Measurements from ENCODE around the gene ZNF283. TPM values are rescaled to one million over a fixed set of nuclear protein-coding genes. Genes with fewer than 3 reads are reported as not detected.
A peak's percentile ranks its signal among the peaks of the same experiment; 100 is the strongest.

The ZNF283 gene
- polyA plus RNA-seq (ENCODE audit: insufficient read length in 4 of 4), result 10 to 100 TPM in 3 of 4 donors, 1 to 10 TPM in 1; 9.7 to 16.1 (median 15.0) TPM

- DNase-seq (ENCODE audit: low read depth in 4 of 4, low spot score in 3 of 4), result peak; percentile 81 to 87 (median 82)
Observed at GRCh38 chr19:43826787-43827754, at the start of gene ZNF283. Gene ZNF283 (plus strand): TSS chr19:43827321. CDS start chr19:43833505, 6,184 bp downstream.

GRCh38 chr19:43778651-43779050 is 48.5 kb upstream of the ZNF283 start:
- DNase-seq (ENCODE audit: low read depth in 4 of 4, low spot score in 3 of 4), result no peak

DNA sequence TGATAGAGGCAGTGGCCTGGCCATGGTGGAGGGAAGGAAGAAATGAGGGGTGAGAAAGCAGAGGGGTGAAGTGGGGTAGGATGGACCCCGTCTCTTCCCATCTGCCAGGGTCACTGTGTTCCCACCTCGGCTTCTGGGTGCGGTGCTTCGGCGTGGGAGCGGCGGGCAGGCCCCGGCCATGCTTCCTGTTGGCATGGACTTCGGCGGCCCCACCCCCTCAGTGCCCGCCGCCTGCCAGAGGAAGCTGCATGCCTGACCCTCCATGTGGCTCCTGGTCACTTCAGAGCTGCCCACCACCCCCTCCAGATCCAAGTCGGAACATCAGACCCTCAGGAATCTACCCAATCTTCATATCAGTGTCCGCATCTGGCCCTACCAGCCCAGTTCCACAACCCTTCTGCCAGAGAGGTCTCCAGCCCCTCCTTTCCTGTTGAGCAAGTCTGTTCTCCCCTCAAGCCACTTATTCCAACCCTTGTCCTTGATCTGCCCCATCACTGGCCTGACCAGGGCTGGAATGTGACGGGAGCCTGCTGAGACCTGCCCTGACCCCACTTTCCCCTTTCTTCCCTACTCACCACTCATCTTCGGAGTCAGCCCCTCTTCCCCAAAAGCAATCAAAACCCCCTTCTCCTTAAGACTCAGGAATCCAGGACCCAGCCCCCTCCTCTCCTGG is 47.8 kb upstream of the ZNF283 start:
- no peak for DNase-seq (ENCODE audit: low read depth in 4 of 4, low spot score in 3 of 4)

DNA sequence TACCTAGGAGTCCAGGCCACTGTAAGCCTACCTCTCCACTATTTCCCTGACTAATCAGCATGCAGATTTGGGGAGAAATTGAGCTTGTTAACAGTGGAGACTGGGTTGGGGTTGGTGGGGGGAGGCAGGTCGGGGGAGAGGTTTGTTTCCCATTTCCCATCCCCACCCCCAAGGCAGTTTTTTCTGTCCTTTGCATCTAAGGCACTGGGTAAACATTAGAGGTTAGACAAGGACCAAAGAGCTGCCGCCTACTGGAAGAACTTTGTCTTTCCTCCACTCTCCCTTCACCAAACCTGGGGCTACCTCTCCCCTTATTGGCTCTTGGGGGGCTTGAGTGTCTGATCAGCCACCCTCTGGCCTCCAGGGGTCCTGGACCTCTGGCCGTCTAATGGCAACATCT is 47.3 kb upstream of the ZNF283 start:
- DNase-seq (ENCODE audit: low read depth in 4 of 4, low spot score in 3 of 4), result no peak

DNA sequence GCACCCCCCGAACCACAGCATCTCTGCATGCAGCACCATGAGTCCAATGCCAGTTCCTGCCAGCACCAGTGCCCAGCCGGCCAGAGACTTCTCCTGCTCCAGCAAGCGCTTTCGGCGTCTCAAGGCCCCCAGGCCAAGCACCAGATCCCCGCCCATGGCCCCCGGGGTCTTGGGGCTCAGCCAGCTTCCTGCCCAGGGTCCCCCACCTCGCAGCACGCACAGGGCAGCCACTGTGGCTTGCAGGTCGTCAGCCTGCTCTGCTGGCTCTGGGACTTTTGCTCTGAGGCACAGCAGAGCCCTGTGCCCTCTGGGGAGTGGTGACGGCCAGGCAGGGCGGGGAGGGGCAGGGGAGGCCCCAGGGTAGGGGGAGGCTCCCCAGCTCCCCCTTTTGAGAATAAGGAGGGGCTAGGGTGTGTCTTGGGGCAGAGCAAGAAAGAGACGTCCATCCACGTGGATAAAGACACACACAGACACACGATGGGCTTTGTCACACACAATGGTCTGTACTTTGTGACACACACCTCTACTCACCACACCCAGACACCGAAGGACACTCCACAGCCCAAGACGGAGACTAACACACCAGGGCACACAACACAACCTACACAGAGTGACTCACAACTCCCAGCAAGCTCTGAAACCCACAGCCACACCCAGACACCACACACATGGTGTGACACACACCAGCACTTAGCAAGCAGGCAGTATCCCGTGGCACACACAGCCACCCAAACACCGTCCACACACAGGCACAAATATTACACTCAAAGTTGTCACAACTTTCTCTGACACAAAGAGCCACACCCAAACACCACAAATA is 46.2 kb upstream of the ZNF283 start, which contains the start of gene KCNN4:
Gene KCNN4, minus strand, starts transcription at position 268 of the 820 bp plus-strand sequence. Its CDS starts 112 bp downstream, at position 156.
- DNase-seq (ENCODE audit: low read depth in 4 of 4, low spot score in 3 of 4), result no peak

- no peak for DNase-seq (ENCODE audit: low read depth in 4 of 4, low spot score in 3 of 4)
Observed at GRCh38 chr19:43781630-43782310, 45.4 kb upstream of the ZNF283 start.

- DNase-seq (ENCODE audit: low read depth in 4 of 4, low spot score in 3 of 4), result no peak
Observed at GRCh38 chr19:43782311-43782660, 44.8 kb upstream of the ZNF283 start.

- DNase-seq (ENCODE audit: low read depth in 4 of 4, low spot score in 3 of 4), result no peak
Observed at GRCh38 chr19:43782689-43783231, 44.4 kb upstream of the ZNF283 start.

GRCh38 chr19:43783636-43784035 is 43.5 kb upstream of the ZNF283 start:
- DNase-seq (ENCODE audit: low read depth in 4 of 4, low spot score in 3 of 4), result no peak

DNA sequence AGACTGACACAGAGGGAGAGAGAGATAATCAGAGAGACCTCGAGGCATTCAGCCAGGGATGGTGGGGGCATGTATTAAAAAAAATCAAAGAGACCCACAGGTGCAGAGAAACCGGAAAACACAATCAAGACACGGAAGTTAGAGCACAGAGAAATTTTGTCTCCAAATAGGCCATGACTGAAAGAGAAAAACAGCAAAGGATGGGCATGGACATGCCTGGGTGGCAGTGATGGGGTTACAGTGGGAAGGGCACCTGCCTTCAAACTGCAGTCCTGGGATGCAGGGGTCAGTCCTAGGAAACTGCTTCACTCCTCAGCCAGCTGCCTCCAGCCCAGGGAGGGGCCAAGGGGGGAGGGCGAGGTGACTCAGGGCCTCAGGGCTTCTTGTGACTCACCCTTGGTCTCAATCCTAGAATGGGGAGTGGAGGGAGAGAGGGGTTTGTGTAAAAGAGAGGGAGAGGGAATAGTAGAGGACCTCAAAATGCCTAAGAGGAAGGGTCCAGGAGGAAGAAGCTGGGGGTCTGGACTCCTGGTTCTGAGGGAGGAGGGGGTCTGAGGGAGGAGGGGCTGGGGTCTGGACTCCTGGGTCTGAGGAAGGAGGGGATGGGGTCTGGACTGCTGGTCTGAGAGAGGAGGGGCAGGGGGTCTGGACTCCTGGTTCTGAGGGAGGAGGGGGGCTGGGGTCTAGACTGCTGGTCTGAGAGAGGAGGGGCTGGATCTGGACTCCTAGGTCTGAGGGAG is 42.7 kb upstream of the ZNF283 start:
- DNase-seq (ENCODE audit: low read depth in 4 of 4, low spot score in 3 of 4), result no peak

GRCh38 chr19:43784981-43785808 is 41.9 kb upstream of the ZNF283 start:
- peak in 1 of 4 donors; percentile 20 for DNase-seq (ENCODE audit: low read depth in 4 of 4, low spot score in 3 of 4)

- no peak for DNase-seq (ENCODE audit: low read depth in 4 of 4, low spot score in 3 of 4)
Observed at GRCh38 chr19:43786665-43787064, 40.5 kb upstream of the ZNF283 start.

- DNase-seq (ENCODE audit: low read depth in 4 of 4, low spot score in 3 of 4), result no peak
Observed at GRCh38 chr19:43789029-43789428, 38.1 kb upstream of the ZNF283 start.

GRCh38 chr19:43790587-43790986 is 36.5 kb upstream of the ZNF283 start:
- no peak for DNase-seq (ENCODE audit: low read depth in 4 of 4, low spot score in 3 of 4)

DNA sequence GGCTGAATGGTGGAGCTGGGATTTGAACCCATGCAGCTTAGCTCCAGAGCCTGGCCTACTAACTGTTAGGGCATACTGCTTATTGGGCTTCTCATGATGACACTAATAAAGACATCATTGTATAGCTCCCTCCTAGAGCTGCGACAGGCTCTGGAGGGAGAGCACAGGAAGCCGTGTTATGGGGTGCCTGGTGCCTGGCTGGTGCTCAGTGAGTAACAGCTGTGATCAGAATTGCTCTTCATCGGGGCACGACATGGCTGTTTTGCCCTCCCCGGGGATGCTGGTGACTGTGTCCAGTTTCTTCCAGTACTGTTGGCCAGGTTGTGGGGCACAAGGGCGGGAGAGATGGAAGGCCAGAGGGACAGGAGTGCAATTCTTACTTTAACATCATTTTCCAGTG is 30.0 kb upstream of the ZNF283 start:
- DNase-seq (ENCODE audit: low read depth in 4 of 4, low spot score in 3 of 4), result no peak

GRCh38 chr19:43797556-43797955 is 29.6 kb upstream of the ZNF283 start:
- no peak for DNase-seq (ENCODE audit: low read depth in 4 of 4, low spot score in 3 of 4)

DNA sequence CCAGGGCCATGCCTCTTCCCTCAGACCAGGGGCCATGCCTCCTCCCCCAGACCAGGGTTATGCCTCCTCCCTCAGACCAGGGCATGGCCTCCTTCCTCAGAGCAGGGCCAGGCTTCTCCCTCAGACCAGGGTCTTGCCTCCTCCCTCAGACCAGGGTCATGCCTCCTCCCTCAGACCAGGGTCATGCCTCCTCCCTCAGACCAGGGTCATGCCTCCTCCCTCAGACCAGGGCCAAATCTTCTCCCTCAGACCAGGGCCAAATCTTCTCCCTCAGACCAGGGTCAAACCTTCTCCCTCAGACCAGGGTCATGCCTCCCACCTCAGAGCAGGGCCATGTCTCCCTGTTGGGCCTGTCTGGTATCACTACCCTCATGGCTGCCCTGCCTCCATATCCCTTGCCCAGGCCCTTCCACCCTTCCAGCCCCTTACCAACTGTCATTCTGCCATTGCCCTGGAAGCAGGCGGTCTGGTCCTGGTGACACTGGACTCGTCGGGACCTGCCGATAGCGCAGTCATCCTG is 29.0 kb upstream of the ZNF283 start:
- DNase-seq (ENCODE audit: low read depth in 4 of 4, low spot score in 3 of 4), result no peak

All from right renal pelvis (tissue), 4 donors.